GM12872 (cell line): ENCODE measurements around the gene MAML2.

ENCODE experiments used
- CTCF ChIP-seq: IDR thresholded peaks from 3 replicates; pipeline ENCODE4 v1.5.1; 2011; ENCODE audit warnings: low read depth, mild to moderate bottlenecking, low read length, moderate library complexity; ENCODE audit not compliant: insufficient read depth

MAML2 gene

GRCh38 chr11:96330511-96330859 lies 12.5 kb downstream of the MAML2 start:
- no peak for TF ChIP-seq CTCF

- no peak for TF ChIP-seq CTCF
These were observed 13.0 kb downstream of the MAML2 start for GRCh38 chr11:96329855-96330510.

- no peak for TF ChIP-seq CTCF
These were observed 13.6 kb downstream of the MAML2 start for GRCh38 chr11:96329419-96329818.

GRCh38 chr11:96328395-96329010 lies 14.5 kb downstream of the MAML2 start:
- TF ChIP-seq CTCF, result no peak

GRCh38 chr11:96326959-96327358 lies 16.0 kb downstream of the MAML2 start:
- no peak for TF ChIP-seq CTCF

GRCh38 chr11:96324912-96325311 lies 18.1 kb downstream of the MAML2 start:
- no peak for TF ChIP-seq CTCF

GRCh38 chr11:96323642-96323985 lies 19.4 kb downstream of the MAML2 start:
- TF ChIP-seq CTCF, result no peak
